ENCODE measurements around the gene ADGRL3. TPM values are rescaled to one million over a fixed set of nuclear protein-coding genes. Genes with fewer than 3 reads are reported as not detected.

The ADGRL3 gene
- total RNA-seq, 3 donors from 2014 or later (not counting 1 experiment from before 2014, with no cell fraction given), result not detected

DNA sequence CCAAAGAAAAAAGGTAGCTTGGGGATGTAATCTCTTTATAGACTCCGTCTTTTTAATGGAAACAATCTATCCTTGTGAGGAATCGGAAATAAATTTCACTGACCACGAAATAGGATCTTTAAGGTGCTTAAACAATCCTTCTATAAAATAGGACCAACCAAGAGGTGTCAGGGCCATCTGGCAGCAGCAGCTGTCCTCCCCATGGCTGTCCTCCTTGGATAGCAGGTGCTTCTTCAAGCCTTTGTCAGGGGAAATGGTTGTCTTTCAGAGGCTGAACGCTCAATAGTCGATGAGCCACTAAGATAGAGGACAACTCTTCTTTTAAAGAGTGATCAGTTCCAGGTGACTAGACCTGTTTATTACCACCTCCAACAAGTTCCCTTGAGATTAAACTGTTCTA is 231.0 kb downstream of the ADGRL3 start:
- Mint-ChIP-seq H3K27ac (no peak overlapping the region), H3K27me3 (ENCODE audit: low read depth in 2 of 2) (no peaks in the 10 kb centered on the region), H3K4me3 (no peak overlapping the region), H3K4me1 (no peaks in the 10 kb centered on the region), H3K36me3 (no peaks in the 10 kb centered on the region), H3K9me3 (peaks cover 4 to 12% of the 10 kb centered on the region in 2 donors)
- H3K36me3 ChIP-seq (ENCODE audit: control insufficient read depth, insufficient read depth, low read length), result no peaks in the 10 kb centered on the region
- H3K9me3 ChIP-seq (ENCODE audit: control insufficient read depth, insufficient read depth, low read length), result peaks cover 20% of the 10 kb centered on the region
- no peak overlapping the region for H3K27ac ChIP-seq (ENCODE audit: low read length)
- no peak overlapping the region for H3K4me3 ChIP-seq (ENCODE audit: low read length)
- no peaks in the 10 kb centered on the region for H3K4me1 ChIP-seq (ENCODE audit: control insufficient read depth, insufficient read depth, low read length)
- TF ChIP-seq, protein P1, sequence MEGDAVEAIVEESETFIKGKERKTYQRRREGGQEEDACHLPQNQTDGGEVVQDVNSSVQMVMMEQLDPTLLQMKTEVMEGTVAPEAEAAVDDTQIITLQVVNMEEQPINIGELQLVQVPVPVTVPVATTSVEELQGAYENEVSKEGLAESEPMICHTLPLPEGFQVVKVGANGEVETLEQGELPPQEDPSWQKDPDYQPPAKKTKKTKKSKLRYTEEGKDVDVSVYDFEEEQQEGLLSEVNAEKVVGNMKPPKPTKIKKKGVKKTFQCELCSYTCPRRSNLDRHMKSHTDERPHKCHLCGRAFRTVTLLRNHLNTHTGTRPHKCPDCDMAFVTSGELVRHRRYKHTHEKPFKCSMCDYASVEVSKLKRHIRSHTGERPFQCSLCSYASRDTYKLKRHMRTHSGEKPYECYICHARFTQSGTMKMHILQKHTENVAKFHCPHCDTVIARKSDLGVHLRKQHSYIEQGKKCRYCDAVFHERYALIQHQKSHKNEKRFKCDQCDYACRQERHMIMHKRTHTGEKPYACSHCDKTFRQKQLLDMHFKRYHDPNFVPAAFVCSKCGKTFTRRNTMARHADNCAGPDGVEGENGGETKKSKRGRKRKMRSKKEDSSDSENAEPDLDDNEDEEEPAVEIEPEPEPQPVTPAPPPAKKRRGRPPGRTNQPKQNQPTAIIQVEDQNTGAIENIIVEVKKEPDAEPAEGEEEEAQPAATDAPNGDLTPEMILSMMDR (IDR thresholded peaks at IDR 0.05), result no peak
- H3K27me3 ChIP-seq (ENCODE audit: control insufficient read depth, insufficient read depth, low read length), result no peaks in the 10 kb centered on the region
- no peak for DNase-seq
- 84% methylated on average over 5 of the region's 5 CpGs for WGBS (ENCODE audit: insufficient coverage)
- intact Hi-C loops (cut with micrococcal nuclease), result no loop called here
- ATAC-seq, result no peak

DNA sequence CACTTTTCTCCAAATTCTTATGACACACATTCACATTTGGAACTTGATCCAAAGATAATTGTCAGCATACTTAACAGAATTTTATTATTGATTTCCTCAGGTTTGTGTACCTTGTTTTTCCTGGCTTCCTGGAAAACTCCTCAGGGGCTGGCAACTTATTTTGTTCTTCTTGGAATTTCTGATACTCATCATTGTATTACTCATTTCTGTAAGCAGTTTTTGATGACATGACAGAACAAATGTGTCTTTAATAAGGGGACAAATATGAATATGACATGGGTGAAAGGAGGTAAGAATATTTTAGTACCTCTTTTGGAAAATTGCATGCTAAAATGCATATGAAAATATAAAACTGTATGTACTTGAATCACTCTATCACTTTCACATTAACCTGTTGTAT is 237.8 kb downstream of the ADGRL3 start:
- Histone ChIP-seq H3K4me3 (ENCODE audit: low read length) (no peak overlapping the region), H3K27ac (ENCODE audit: low read length) (no peak overlapping the region), H3K36me3 (ENCODE audit: control insufficient read depth, insufficient read depth, low read length) (no peaks in the 10 kb centered on the region), H3K27me3 (ENCODE audit: control insufficient read depth, insufficient read depth, low read length) (no peaks in the 10 kb centered on the region), H3K9me3 (ENCODE audit: control insufficient read depth, insufficient read depth, low read length) (no peaks in the 10 kb centered on the region), H3K4me1 (ENCODE audit: control insufficient read depth, insufficient read depth, low read length) (no peaks in the 10 kb centered on the region)
- TF ChIP-seq, protein P1 (IDR thresholded peaks at IDR 0.05), result no peak
- Mint-ChIP-seq H3K4me3 (no peak overlapping the region), H3K9me3 (peaks cover 13 to 30% of the 10 kb centered on the region in 2 donors), H3K27me3 (ENCODE audit: low read depth in 2 of 2) (no peaks in the 10 kb centered on the region), H3K4me1 (no peaks in the 10 kb centered on the region), H3K27ac (no peak overlapping the region), H3K36me3 (no peaks in the 10 kb centered on the region)
- intact Hi-C loops (cut with micrococcal nuclease), result no loop called here
- DNase-seq, result no peak
- no peak for ATAC-seq

DNA sequence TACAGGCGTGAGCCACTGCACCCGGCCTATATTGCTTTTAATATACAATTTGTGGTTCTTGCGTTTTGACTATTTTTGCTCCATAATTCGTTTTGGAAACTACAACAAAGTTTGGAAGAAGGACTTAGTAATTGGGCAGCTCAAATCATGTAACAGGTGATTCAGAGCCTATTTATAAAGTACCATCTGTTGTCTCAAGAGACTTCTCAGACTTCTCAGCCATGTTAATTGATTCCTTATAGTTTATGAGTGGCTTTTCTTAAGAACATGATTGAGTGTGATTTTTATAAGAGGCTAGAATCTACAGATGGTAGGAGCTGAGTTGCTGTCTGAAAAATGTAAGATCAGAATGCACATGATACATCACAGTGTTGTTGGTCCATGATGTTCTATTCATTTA is 240.2 kb downstream of the ADGRL3 start:
- Mint-ChIP-seq H3K4me3 (no peak overlapping the region), H3K9me3 (peaks cover 12 to 30% of the 10 kb centered on the region in 2 donors), H3K4me1 (no peaks in the 10 kb centered on the region), H3K36me3 (no peaks in the 10 kb centered on the region), H3K27me3 (ENCODE audit: low read depth in 2 of 2) (no peaks in the 10 kb centered on the region), H3K27ac (no peak overlapping the region)
- no peak for ATAC-seq
- H3K27me3 ChIP-seq (ENCODE audit: control insufficient read depth, insufficient read depth, low read length), result no peaks in the 10 kb centered on the region
- intact Hi-C loops (cut with micrococcal nuclease), result no loop called here
- no peak overlapping the region for H3K27ac ChIP-seq (ENCODE audit: low read length)
- WGBS (ENCODE audit: insufficient coverage), result 86% methylated on average over 4 of the region's 4 CpGs
- H3K4me1 ChIP-seq (ENCODE audit: control insufficient read depth, insufficient read depth, low read length), result no peaks in the 10 kb centered on the region
- TF ChIP-seq, protein P1 (IDR thresholded peaks at IDR 0.05), result no peak
- H3K4me3 ChIP-seq (ENCODE audit: low read length), result no peak overlapping the region
- no peaks in the 10 kb centered on the region for H3K9me3 ChIP-seq (ENCODE audit: control insufficient read depth, insufficient read depth, low read length)
- no peaks in the 10 kb centered on the region for H3K36me3 ChIP-seq (ENCODE audit: control insufficient read depth, insufficient read depth, low read length)
- no peak for DNase-seq

DNA sequence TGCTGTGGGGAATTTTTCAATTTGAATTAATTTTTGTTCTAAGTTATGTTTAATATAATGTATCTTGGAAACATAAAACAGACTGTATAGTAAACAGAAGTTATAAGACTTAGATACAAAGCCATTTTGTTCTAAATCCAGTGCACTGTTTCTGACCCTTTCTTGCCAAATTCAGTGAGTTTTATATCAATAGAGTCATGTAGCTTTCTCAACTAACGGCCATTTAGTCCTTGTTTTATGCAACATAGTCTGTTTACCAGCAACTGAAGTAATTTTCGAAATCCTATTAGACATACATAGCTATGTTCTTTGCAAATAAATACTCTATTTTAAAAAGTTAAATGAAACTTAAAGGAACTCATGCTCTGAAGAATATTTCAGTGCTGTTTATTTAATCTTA is 242.8 kb downstream of the ADGRL3 start:
- intact Hi-C loops (cut with micrococcal nuclease), result no loop called here
- ATAC-seq, result no peak
- Histone ChIP-seq H3K9me3 (ENCODE audit: control insufficient read depth, insufficient read depth, low read length) (no peaks in the 10 kb centered on the region), H3K4me1 (ENCODE audit: control insufficient read depth, insufficient read depth, low read length) (no peaks in the 10 kb centered on the region), H3K36me3 (ENCODE audit: control insufficient read depth, insufficient read depth, low read length) (no peaks in the 10 kb centered on the region), H3K4me3 (ENCODE audit: low read length) (no peak overlapping the region), H3K27me3 (ENCODE audit: control insufficient read depth, insufficient read depth, low read length) (no peaks in the 10 kb centered on the region), H3K27ac (ENCODE audit: low read length) (no peak overlapping the region)
- TF ChIP-seq, protein P1 (IDR thresholded peaks at IDR 0.05), result no peak
- Mint-ChIP-seq H3K9me3 (peaks cover 15 to 29% of the 10 kb centered on the region in 2 donors), H3K27ac (no peak overlapping the region), H3K4me1 (no peaks in the 10 kb centered on the region), H3K4me3 (no peak overlapping the region), H3K36me3 (no peaks in the 10 kb centered on the region), H3K27me3 (ENCODE audit: low read depth in 2 of 2) (no peaks in the 10 kb centered on the region)
- DNase-seq, result no peak
- WGBS (ENCODE audit: insufficient coverage), result 40% methylated on average over 1 of the region's 2 CpGs
